A673 (cell line): ENCODE data around the gene SMYD3.

Source experiments
- EZH2 ChIP-seq: fragments of 200-600 bp; sonication (generic); IDR thresholded peaks from 2 replicates; pipeline ENCODE4 v1.6.1; 2017; ENCODE audit warnings: borderline replicate concordance, low read depth, mild to moderate bottlenecking, mixed read lengths, antibody characterized with exemption, low read length; ENCODE audit not compliant: poor library complexity, severe bottlenecking
- TF ChIP-seq, protein P1 (sequence below): fragments of 300-800, 200-600 bp; sonication (generic); conservative IDR thresholded peaks from 2 replicates; pipeline ENCODE4 v1.5.1; 2017; ENCODE audit warnings: low read depth, mild to moderate bottlenecking, antibody characterized with exemption, low read length, moderate library complexity, mixed read lengths

GRCh38 chr1:246166841-246167240 is 340.2 kb downstream of the SMYD3 start:
- TF ChIP-seq, protein P1, sequence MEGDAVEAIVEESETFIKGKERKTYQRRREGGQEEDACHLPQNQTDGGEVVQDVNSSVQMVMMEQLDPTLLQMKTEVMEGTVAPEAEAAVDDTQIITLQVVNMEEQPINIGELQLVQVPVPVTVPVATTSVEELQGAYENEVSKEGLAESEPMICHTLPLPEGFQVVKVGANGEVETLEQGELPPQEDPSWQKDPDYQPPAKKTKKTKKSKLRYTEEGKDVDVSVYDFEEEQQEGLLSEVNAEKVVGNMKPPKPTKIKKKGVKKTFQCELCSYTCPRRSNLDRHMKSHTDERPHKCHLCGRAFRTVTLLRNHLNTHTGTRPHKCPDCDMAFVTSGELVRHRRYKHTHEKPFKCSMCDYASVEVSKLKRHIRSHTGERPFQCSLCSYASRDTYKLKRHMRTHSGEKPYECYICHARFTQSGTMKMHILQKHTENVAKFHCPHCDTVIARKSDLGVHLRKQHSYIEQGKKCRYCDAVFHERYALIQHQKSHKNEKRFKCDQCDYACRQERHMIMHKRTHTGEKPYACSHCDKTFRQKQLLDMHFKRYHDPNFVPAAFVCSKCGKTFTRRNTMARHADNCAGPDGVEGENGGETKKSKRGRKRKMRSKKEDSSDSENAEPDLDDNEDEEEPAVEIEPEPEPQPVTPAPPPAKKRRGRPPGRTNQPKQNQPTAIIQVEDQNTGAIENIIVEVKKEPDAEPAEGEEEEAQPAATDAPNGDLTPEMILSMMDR = no peak
- TF ChIP-seq EZH2 = no peak
